ENCODE data around the gene PTH.
A peak's percentile ranks its signal among the peaks of the same experiment; 100 is the strongest.

Gene PTH

DNA sequence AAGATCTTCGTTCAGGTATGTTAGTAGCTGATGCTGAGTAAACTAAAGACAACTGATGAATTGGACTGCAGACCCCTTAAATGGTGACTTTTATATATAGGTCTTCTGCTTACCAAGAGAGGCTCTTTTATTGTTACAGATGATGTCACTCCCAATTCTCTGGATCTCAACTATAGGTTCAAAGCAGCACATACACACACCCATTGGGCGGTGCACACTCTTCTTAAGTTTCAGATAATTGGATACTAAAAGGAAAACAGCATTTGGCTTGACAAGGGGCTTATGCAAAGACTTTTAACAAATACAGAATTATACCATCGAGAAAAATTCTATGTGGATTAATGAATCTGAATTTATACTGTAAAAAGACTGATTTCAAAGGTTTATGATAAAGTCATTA lies at the start of gene PTH:
Gene PTH, minus strand, starts transcription at position 69 of the 400 bp plus-strand sequence. CDS start 3,142 bp downstream, outside the sequence.
- DNase-seq, result no peak

DNA sequence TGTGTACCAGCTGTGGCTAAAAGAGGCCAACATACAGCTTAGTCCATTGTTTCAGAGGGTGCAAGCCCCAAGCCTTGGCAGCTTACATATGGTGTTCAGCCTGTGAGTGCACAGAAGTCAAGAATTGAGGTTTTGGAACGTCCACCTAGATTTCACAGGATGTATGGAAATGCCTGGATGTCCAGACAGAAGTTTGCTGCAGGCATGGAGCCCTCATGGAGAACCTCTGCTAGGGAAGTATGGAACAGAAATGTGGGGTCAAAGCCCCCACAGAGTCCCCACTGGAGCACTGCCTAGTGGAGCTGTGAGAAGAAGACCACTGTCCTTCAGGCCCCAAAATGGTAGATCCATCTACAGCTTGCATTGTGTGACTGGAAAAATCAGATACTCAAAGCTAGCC lies 42.2 kb upstream of the PTH start:
- no peak for DNase-seq

DNA sequence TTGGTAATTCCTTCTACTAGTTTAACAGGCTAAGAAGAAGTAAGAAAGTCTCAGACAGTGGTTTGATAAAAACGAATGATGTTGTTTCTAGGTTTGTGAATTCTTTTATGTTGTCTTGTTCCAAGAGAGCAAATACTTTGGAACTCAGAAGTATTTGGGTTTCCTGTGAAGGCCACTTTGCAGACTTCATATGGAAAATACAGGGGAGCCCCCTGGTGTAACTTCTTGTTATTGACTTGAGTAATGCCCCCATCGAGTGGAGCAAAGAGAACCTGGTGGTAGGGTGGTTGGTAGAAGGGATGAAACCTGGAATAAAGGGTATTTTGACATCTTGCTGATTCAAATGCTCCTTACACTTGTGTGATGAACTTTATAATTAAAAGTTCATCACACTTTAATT lies 40.0 kb upstream of the PTH start:
- DNase-seq, result no peak

DNA sequence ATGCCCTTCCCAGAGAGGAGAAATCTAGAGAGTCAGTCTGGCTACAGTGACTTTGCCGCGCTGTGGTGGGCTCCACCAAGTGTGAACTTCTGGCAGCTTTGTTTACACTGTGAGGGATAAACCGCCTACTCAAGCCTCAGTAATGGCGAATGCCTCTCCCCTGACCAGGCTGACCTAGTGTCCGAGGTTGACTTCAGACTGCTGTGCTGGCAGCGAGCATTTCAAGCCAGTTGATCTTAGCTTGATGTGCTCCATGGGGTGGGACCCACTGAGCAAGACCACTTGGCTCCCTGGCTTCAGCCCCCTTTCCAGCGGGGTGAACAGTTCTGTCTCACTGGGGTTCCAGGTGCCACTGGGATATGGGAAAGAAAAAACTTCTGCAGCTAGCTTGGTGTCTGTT lies 38.6 kb upstream of the PTH start:
- DNase-seq, result no peak

DNA sequence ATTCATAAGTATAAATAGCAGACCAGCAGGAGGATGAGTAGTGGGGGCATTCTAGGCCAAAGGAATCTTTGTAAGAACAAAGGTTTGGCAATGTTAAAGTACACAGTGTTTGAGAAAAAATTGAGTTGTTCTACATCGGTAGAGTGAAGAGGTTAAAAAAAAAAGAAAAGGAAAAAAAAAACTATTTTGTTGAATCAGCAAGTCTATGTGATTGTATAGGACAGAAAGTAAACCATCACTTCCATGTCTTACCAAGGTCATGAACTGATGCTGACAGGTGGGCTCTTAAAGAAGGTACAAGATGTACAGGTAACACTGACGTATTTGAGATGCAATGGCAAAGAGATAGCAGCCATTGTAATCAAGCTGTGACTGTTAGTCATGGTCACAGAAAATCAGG lies 29.5 kb upstream of the PTH start:
- DNase-seq, result no peak

DNA sequence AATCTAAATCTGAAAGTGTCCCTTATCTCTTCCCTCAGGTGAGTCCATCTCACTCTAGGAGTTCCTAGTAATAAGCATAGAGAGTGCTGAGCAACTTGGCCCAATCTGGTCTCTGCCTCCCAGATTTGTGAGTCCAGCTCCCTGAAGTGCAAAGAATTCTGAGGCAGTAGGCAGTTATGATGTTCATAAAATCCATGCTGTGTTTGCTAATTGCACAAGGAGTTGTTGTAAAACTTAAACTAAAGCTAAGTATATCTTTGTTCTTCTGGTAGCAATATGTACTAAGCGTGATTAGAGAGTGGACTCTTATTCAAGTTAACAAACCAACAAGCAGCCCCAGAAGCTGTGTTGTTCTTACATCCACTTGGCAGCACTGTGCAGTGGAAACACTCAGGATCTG lies 7.6 kb upstream of the PTH start:
- DNase-seq, result no peak

DNA sequence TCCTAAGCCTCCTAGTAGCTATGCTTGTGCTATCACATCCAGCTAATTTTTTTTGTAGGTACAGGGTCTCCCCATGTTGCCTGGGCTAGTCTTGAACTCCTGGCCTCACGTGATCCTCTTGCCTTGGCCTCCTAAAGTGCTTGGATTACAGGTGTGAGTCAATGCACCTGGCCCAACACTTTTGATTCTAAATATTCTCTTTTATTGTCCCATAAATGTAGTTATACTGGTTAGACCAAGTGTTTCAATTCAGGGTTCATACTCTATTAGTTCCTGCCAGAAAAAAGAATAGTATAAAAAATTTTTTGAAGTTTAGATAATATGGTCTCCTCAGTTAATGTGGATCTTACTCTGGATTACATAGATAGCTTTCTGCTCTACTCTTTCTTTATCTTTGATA lies 6.7 kb upstream of the PTH start:
- no peak for DNase-seq

DNA sequence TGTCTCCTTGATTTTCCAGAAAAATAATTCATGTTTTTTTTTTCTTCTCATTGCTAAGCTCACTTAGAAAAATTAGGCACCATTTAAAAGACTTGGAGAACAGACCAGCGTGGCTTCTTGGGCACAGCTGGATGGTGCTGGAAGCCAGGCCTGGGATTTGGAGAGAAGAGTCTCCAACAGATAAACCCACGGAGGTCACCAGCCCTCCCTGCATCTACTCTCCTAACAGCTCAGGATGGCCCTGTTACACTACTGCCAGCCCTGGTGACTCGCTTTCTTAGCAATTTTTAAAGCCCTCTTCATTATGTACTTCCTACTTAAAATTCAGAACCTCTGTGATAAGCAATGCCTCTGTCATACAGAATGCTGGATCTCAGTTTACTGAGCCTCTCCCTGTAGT lies 1.7 kb downstream of the PTH start:
- DNase-seq, result no peak

DNA sequence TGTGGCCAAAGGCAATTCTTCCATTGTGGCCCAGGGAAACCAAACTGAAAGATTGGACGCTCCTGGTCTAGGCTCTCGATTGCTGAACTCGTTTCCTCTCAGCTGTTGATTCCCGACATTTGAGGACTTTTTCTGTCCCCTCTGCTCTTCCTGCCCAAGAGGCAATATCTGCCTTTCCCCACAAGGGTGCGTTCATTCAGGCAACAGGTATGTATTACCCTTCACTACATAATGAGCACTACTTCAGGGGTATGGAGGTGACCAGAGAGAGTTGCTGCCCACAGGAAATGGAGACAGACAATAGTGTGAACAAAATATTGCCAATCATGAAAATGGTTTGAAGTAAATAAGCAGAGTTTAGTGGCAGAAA lies 8.2 kb downstream of the PTH start:
- peak; percentile 24 to 25 for DNase-seq

DNA sequence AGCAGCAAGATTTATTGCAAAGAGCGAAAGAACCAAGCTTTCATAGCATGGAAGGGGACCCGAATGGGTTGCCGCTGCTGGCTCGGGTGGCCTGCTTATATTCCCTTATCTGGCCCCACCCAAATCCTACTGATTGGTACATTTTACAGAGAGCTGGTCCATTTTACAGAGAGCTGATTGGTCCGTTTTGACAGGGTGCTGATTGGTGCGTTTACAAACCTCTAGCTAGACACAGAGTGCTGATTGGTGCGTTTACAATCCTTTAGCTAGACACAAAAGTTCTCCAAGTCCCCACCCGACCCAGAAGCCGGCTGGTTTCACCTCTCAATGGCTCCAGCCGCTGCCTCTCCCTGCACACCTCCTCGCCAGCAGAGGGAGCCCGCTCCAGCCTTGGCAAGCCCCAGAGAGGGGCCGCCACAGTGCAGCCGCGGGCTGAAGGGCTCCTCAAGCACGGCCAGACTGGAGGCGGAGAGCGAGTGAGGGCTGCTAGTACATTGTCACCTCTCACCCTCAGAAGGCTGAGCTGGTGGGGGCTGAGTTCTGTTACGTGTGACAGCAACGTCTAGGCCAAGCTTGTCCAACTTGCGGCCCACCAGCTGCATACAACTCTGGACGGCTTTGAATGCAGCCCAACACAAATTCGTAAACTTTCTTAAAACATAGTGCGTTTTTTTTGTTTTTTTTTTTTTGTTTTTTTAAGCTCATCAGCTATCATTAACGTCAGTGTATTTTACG lies 8.7 kb downstream of the PTH start:
- DNase-seq, result peak; percentile 77 to 78

DNA sequence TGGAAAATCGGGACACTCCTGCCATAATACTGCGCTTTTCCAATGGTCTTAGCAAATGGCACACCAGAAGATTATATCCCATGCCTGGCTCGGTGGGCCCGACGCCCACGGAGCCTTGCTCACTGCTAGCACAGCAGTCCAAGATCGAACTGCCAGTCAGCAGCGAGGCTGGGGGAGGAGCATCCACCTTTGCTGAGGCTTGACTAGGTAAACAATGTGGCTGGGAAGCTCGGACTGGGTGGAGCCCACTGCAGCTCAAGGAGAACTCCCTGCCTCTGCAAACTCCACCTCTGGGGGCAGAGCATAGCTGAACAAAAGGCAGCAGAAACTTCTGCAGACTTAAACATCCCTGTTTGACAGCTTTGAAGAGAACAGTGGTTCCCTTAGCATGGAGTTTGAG lies 15.6 kb downstream of the PTH start:
- DNase-seq, result no peak

DNA sequence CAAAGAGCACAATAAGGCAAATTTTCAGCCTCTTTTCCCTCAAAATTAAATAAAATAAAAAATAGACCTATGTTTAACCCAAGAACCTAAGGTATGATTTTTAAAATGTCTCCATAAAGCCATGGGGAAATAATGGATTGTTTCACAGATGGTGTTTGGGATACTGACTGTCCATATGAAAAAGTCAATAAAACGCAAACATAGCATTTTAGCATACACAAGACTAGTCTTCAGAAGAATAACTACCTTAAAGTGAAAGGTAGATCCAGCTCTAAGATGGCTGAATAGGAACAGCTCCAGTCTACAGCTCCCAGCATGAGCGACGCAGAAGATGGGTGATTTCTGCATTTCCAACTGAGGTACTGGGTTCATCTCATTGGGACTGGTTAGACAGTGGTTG lies 16.1 kb downstream of the PTH start:
- no peak for DNase-seq

DNA sequence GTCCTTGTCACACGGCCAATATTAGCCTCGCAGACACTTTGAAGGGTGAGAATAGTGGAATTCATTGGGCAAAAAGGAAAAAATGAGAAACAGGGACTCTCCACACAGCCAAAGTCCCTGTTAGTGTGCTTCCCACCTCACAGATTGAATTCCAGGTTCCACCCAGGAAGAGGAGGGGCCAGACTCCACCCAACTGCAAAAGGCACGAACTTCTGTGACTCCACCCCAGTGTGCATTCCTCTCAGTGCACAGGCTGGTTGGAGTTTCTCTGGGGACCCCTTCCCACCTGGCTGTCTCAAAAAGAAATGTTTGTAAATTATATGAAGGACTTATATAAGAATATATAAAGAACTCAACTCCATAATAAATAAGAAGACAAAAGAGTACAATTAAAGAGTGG lies 20.7 kb downstream of the PTH start:
- DNase-seq, result no peak

DNA sequence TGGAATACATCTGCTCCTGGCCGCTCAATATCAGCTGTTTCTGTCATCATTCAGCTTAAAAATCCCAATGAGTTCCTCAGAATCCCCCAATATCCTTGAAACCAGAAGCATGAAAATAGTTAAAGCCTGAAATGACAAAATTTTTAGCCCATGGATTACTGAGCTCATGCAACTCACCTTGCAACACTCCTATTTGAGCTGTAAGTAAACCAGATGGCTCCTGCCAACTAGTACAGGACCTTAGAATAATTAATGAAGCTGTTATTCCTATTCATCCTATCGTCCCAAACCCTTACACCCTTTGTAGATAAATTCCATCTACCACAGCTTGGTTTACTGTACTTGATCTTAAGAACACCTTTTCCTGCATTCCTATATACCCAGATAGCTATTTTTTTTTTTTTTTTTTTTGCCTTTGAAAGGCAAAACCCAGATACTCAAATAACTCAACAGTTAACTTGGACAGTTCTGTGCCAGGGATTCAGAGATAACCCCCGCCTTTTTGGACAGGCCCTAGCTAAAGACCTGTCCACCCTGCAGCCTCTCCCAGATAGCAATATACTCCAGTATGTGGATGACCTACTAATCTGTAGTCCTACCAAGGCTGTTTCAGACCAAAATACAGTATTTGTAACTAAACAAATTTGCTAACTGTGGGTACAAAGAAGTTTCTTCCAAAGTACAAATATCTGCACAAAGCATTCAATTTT lies 22.6 kb downstream of the PTH start:
- no peak for DNase-seq

DNA sequence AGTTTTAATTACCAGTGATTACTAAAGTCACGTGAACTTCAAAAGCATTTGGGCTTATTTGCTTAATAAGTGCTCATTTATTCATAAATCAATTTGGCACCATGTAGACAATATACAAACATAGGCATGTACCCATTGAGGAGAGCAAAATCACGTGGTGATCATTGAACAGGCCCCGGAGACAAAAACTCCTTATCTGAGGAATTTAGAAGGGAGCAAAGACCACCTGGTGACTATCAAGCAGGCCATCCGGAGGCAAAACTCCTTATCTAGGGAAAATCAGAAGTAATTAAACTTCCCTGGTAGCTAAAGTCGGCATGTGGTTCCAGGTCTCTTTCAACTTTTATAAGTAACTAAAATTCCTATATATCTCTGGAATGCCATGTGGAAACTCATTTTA lies 27.0 kb downstream of the PTH start:
- no peak for DNase-seq

DNA sequence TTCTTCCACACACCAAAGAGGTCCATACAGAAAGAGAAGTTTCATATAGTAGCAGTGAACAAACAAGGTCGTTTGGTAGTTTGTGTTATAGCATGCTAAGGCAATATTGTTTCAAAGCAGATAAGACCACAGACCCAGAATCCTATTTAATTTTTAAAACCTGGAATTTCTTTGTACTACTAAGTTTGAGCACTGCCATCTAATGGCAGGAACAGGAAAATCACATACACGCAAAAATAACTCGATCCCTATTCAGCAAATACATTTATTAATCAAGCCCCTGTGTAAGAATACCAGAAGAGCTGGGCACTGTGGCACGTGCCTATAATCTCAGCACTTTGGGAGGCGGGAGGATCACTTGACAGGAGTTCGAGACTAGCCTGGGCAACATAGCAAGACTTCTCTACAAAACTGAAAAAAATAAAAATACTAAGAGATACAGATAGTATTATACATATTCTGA lies 29.9 kb downstream of the PTH start:
- no peak for DNase-seq

DNA sequence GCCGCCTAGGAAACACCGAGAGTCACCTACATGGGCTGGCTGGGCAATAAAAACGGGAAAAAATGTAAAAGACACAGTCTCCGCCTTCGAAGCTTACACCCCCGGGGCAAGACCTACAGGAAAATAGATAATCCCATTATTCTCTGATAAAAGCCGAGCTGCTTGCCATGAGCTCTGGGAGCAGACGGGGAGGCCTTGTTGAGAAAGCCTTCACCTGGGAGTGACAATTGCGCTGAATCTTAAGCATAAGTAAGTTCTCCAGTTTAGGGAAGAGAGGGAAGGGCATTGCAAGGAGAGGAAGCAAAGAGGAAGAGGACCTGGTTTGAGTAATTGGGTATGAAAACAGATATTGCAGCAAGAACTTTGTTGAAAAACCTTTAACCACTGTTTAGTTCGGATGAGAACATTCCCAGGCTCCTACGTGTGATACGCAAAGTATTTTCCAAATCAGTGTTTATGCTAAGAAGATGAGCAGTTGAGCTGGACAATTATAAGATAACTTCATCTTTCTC lies 32.0 kb downstream of the PTH start:
- no peak for DNase-seq

DNA sequence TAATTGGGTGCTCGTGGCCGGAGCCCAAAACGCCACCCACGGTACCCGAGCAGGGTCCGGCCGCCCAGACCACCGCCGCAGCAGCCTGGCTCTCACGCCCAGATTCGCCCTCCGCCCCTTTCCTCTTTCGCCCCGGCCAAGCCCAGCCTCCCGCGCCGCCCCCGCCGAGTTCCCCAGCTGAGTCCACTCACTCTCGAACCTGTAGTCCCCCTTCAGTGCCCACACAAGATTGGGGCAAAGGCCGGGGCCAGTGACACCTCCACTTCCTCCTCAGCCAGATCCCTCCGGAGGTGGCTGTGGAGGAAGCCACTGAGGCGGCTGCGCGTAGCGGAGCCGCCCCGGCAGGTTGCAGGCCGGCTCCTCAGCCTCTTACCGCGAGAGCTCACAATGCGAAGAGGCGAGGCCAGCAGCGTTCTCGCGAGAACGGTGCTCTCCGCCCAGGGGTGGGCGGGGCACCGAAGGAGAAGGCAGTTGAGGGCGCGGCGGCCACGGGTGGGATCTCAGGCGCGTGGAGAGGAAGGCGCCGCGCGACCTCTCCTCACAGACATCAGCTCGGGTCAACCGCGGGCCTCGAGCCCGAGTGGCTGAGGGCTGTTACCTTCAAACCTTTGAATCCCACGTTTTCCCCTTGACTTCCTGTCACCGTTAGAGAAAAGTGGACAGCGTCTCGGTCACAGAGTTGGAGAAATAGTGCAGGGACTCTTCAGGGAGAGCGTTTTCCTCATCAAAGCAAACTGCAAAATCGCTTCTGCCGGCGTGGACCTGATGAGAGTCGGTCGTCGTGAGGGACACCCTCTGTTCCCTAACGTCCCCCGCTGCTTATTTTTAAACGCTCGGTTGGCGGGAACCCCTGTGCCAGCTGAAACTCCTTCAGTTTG lies 32.7 kb downstream of the PTH start, which contains the start of gene BTBD10:
Gene BTBD10, minus strand, starts transcription at position 322 of the 878 bp plus-strand sequence. CDS start 18,098 bp downstream, outside the sequence.
- DNase-seq, result peak; percentile 93

DNA sequence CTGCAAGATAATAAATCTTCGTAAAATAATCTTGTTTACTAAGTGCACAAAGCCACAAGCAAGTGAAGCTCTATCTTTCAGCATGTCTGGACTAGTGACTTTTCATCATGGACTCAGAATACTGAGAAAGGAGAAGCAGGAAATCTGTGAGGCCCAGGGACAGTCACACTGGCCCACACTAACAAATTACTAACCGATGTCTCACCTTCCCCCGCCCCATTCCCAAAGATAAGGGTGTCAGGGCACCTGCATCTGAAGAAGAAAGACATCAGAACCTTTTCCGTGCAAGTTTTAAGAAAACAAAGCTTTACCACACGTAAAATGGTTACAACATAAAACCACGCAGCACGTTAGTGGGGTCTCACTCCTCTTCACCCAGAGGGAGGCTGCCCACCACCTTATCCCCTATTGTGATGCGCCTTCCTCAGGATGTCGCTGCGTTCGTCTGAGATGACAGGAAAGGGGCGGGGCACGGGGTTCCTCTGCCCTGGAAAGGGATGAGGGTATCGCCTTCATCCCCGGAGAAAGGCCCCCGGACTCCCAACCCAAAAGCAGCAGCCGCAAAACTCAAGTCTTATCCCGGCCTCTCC lies 33.4 kb downstream of the PTH start:
- peak; percentile 78 to 79 for DNase-seq

DNA sequence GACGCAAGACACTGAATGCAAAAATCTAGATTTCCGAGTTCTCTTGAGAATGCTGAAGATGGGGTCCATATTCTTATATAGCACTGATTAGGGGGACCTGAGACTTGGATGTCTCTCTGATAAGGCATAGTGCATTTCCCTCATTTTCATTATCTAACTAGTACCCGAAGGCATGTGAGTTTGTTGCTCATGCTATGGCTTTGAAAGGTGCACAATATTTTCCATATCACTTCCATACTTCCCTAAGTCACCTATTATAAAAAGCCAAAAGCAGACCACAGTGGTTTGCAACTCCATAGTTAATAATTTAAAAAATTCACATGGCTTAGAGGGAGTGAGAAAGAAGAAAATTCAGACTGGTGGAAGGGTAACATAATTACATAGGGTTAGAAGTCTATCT lies 34.5 kb downstream of the PTH start:
- no peak for DNase-seq

DNA sequence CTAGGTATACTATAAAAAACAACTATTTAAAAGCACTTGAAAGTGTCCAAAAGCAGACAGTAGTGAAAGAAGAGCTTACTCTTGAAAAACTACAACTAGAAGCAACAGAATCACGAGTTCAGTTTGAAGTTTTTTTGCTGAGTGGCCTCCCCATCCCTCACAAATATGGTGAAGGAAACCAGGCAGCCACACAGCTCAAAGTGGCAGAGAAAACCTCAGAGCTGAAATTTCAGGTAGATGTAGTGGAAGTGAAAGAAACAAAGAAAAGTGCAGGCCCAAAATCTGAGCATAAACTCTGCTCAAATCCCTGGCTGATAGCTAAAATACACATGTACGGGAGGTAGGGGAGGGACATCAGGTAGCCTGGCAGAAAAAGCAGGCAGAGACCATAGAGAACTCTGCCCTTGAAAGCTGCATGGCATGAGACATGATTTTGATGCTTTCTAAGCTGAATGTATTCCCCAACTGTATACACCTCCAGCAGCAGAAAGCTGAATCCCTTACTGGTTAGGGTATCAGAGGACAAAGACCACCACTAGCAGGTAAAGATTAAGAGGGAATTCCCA lies 44.9 kb downstream of the PTH start:
- no peak for DNase-seq

DNA sequence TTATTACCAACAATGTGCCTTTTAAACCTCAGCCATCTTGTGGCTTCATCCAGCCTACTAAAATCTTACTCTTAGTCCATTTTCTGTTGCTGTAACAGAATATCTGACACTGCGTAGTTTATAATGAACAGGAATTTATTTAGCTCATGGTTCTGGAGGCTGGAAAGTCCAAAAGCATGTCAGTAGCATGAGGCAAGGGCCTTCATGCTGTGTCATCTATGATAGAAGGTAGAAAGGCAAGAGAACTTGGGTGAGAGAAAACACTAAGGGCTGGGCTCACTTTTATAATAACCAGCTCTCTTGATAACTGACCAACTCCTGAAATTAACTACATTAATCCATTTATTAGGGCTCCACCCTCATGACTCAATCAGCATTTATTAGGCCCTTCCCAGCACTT lies 46.3 kb downstream of the PTH start:
- no peak for DNase-seq

DNA sequence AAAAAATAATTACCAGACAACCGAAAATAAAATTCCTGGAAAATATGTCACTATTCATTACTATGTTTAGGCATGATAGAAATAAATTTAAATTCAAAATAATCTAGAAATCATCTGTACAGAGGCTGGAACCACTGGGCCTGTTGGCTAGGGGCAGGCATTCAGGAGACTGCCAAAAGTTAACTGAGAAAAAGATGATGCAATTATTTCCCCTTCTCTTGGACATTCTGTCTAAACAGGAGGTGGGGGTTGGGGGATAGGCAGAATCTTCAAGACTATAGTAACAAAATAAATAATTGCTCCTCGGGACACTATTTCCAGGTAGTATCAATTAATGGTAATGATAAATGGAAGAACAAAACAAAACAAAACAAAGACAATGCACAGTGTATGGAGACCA lies 46.9 kb downstream of the PTH start:
- no peak for DNase-seq
